ENCODE measurements around the gene ANO8. TPM values are rescaled to one million over a fixed set of nuclear protein-coding genes. Genes with fewer than 3 reads are reported as not detected.

ANO8 gene
- total and polyA plus RNA-seq, 2 of the 8 experiments (the other 6 are each of a cell fraction or from before 2014, with no cell fraction given), result 9.5 to 20.7 TPM

- no peak for TF ChIP-seq SP1 (IDR thresholded peaks at IDR 0.05; ENCODE audit: low read depth, low read length)
- no peak for TF ChIP-seq CBX8 (IDR thresholded peaks at IDR 0.05; ENCODE audit: borderline replicate concordance, low read depth, low read length)
- TF ChIP-seq TCF12 (IDR thresholded peaks at IDR 0.05; ENCODE audit: low read depth, low read length), result no peak
- TF ChIP-seq EGR1 (IDR thresholded peaks at IDR 0.05; ENCODE audit: borderline replicate concordance, low read depth, low read length), result no peak
- TF ChIP-seq MAX (IDR thresholded peaks at IDR 0.05), result no peak
- no peak for TF ChIP-seq KDM5A (IDR thresholded peaks at IDR 0.05; ENCODE audit: low read length)
- no peak for TF ChIP-seq SRF (IDR thresholded peaks at IDR 0.05; ENCODE audit: low read depth, low read length)
- no peak for TF ChIP-seq RNF2 (IDR thresholded peaks at IDR 0.05; ENCODE audit: borderline replicate concordance, low read depth, low read length, missing control alignments, poor library complexity, severe bottlenecking)
Observed at GRCh38 chr19:17339088-17339741, 4.6 kb upstream of the ANO8 start (continued).

Data from H1 (cell line).